Measurements from ENCODE around the gene MIR17HG.
A peak's percentile ranks its signal among the peaks of the same experiment; 100 is the strongest.

MIR17HG gene

GRCh38 chr13:91357613-91358386 is 10.3 kb downstream of the MIR17HG start:
- Histone ChIP-seq H3K27ac (ENCODE audit: low read depth, low read length) (peak overlapping the region; percentile 40), H3F3A (ENCODE audit: insufficient read depth) (peaks cover 100% of the 10 kb centered on the region), H2AFZ (ENCODE audit: low read depth, low read length, severe bottlenecking) (no peak overlapping the region), H3K9me3 (ENCODE audit: insufficient read depth, low read length) (no peaks in the 10 kb centered on the region), H3K79me2 (ENCODE audit: insufficient read depth, low read length) (peaks cover 9% of the 10 kb centered on the region; the same call in 1 of the 2 replicates), H4K20me1 (ENCODE audit: low read depth, low read length) (peaks cover 41% of the 10 kb centered on the region), H3K36me3 (ENCODE audit: low read length) (peaks cover 51% of the 10 kb centered on the region), H3K27me3 (ENCODE audit: low read length) (no peaks in the 10 kb centered on the region), H3K4me2 (ENCODE audit: low read depth, low read length, poor library complexity, severe bottlenecking) (no peak overlapping the region), H3K9ac (ENCODE audit: low read length) (no peak overlapping the region), H3K4me3 (ENCODE audit: insufficient read depth, low read length, poor library complexity, severe bottlenecking) (no peak overlapping the region), H3K9me2 (replicated peaks; ENCODE audit: insufficient read depth, low read length) (no peaks in the 10 kb centered on the region)
- TF ChIP-seq EZH2phosphoT487 (conservative IDR thresholded peaks at IDR 0.05; ENCODE audit: low read length) = no peak
- TF ChIP-seq, protein P1, sequence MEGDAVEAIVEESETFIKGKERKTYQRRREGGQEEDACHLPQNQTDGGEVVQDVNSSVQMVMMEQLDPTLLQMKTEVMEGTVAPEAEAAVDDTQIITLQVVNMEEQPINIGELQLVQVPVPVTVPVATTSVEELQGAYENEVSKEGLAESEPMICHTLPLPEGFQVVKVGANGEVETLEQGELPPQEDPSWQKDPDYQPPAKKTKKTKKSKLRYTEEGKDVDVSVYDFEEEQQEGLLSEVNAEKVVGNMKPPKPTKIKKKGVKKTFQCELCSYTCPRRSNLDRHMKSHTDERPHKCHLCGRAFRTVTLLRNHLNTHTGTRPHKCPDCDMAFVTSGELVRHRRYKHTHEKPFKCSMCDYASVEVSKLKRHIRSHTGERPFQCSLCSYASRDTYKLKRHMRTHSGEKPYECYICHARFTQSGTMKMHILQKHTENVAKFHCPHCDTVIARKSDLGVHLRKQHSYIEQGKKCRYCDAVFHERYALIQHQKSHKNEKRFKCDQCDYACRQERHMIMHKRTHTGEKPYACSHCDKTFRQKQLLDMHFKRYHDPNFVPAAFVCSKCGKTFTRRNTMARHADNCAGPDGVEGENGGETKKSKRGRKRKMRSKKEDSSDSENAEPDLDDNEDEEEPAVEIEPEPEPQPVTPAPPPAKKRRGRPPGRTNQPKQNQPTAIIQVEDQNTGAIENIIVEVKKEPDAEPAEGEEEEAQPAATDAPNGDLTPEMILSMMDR (IDR thresholded peaks at IDR 0.05; ENCODE audit: insufficient read depth, low read length, poor library complexity, severe bottlenecking) = no peak

DNA sequence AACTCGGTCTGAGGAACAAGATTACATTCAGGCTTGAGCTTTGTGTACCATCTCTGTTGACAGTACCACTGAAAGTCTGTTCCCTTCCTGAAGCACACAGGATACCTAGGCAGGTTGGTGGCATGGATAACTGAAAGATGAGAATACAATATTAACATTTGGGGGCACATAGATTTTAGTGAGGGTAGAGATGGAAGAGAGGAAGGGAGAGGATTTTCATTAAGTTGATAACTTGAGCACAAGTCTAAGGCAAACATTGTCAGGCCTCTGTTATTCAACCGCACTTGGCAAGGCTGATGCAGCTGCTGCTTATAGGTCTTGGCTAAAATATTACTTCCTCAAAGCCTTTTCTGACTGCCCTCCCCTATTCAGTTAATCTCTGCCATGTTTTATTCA is 10.9 kb downstream of the MIR17HG start:
- TF ChIP-seq, protein P1 (IDR thresholded peaks at IDR 0.05; ENCODE audit: insufficient read depth, low read length, poor library complexity, severe bottlenecking) = no peak
- no peak for TF ChIP-seq EZH2phosphoT487 (conservative IDR thresholded peaks at IDR 0.05; ENCODE audit: low read length)
- H3K9me3 ChIP-seq (ENCODE audit: insufficient read depth, low read length) = no peaks in the 10 kb centered on the region
- no peak overlapping the region for H3K9ac ChIP-seq (ENCODE audit: low read length)
- peak overlapping the region; percentile 40 for H3K27ac ChIP-seq (ENCODE audit: low read depth, low read length)
- H2AFZ ChIP-seq (ENCODE audit: low read depth, low read length, severe bottlenecking) = no peak overlapping the region
- H3K27me3 ChIP-seq (ENCODE audit: low read length) = no peaks in the 10 kb centered on the region
- no peak overlapping the region for H3K4me2 ChIP-seq (ENCODE audit: low read depth, low read length, poor library complexity, severe bottlenecking)
- H4K20me1 ChIP-seq (ENCODE audit: low read depth, low read length) = peaks cover 36% of the 10 kb centered on the region
- no peak overlapping the region for H3K4me3 ChIP-seq (ENCODE audit: insufficient read depth, low read length, poor library complexity, severe bottlenecking)
- peaks cover 100% of the 10 kb centered on the region for H3F3A ChIP-seq (ENCODE audit: insufficient read depth)
- no peaks in the 10 kb centered on the region for H3K9me2 ChIP-seq (replicated peaks; ENCODE audit: insufficient read depth, low read length)
- peaks cover 46% of the 10 kb centered on the region for H3K36me3 ChIP-seq (ENCODE audit: low read length)
- H3K79me2 ChIP-seq (ENCODE audit: insufficient read depth, low read length) = 0 out of 2 replicates have a peak, but pooled peaks cover 5% of the 10 kb centered on the region

DNA sequence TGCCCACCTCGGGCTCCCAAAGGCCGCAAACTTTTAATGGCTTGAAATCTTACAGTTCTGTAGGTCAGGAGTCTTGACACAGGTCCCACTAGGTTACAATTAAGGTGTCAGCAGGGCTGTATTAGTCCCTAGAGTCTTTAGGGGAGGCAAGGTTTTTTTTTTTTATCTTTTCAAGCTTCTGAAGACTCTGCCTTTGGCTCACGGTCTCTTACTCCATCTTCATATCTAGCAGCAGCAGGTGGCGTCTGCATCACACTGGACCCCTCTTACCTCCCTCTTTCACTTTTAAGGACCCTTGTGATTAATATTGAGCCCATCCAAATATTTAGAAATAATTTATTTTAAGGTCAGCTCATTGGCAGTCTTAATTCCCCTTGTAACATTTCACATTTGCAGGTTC is 11.6 kb downstream of the MIR17HG start:
- H3K9me2 ChIP-seq (replicated peaks; ENCODE audit: insufficient read depth, low read length) = no peaks in the 10 kb centered on the region
- H3K27me3 ChIP-seq (ENCODE audit: low read length) = no peaks in the 10 kb centered on the region
- peaks cover 38% of the 10 kb centered on the region for H3K36me3 ChIP-seq (ENCODE audit: low read length)
- no peaks in the 10 kb centered on the region for H3K79me2 ChIP-seq (ENCODE audit: insufficient read depth, low read length)
- H3F3A ChIP-seq (ENCODE audit: insufficient read depth) = peaks cover 97% of the 10 kb centered on the region
- H3K4me3 ChIP-seq (ENCODE audit: insufficient read depth, low read length, poor library complexity, severe bottlenecking) = no peak overlapping the region
- peaks cover 29% of the 10 kb centered on the region for H4K20me1 ChIP-seq (ENCODE audit: low read depth, low read length)
- no peak overlapping the region for H3K4me2 ChIP-seq (ENCODE audit: low read depth, low read length, poor library complexity, severe bottlenecking)
- H2AFZ ChIP-seq (ENCODE audit: low read depth, low read length, severe bottlenecking) = no peak overlapping the region
- no peak overlapping the region for H3K9ac ChIP-seq (ENCODE audit: low read length)
- TF ChIP-seq, protein P1 (IDR thresholded peaks at IDR 0.05; ENCODE audit: insufficient read depth, low read length, poor library complexity, severe bottlenecking) = no peak
- H3K9me3 ChIP-seq (ENCODE audit: insufficient read depth, low read length) = no peaks in the 10 kb centered on the region
- H3K27ac ChIP-seq (ENCODE audit: low read depth, low read length) = no peak overlapping the region

Data from SU-DHL-6 (cell line).